CD14-positive monocyte (primary cell): Measurements from ENCODE around the gene UGT1A5. TPM values are rescaled to one million over a fixed set of nuclear protein-coding genes. Genes with fewer than 3 reads are reported as not detected.

ENCODE experiments used
- DNase-seq, 3 donors: peaks; one replicate each; pipeline ENCODE4 v3.0.0-alpha.2; 2011 to 2022
- H2AFZ ChIP-seq: 2 replicates; pipeline ENCODE4 v1.6.0; 2012; ENCODE audit warnings: mild to moderate bottlenecking, low read depth, low read length, inconsistent platforms; ENCODE audit not compliant: insufficient read depth, poor library complexity, severe bottlenecking
- H3K27ac ChIP-seq, 2 donors: 1 replicate in 1 of 2; 2 replicates in 1 of 2; pipeline ENCODE4 v1.5.1; 2012 to 2013; ENCODE audit warnings: low read length in 2 of 2, control low read depth in 1 of 2, inconsistent platforms in 1 of 2, low read depth in 1 of 2, mild to moderate bottlenecking in 1 of 2
- H3K27me3 ChIP-seq, 2 donors: one replicate each; pipeline versions ENCODE4 v1.6.0 to v1.6.1; 2011 to 2013; ENCODE audit warnings: low read length in 2 of 2; ENCODE audit not compliant: control insufficient read depth in 2 of 2, insufficient read depth in 2 of 2
- H3K36me3 ChIP-seq, 2 donors: replicated peaks in 1 of 2; 1 replicate in 1 of 2; 2 replicates in 1 of 2; pipeline versions ENCODE4 v1.5.1 to v1.6.1; 2012 to 2013; ENCODE audit warnings: low read length in 2 of 2, control low read depth in 1 of 2, inconsistent platforms in 1 of 2, mild to moderate bottlenecking in 1 of 2; ENCODE audit not compliant: insufficient read depth in 2 of 2, control insufficient read depth in 1 of 2
- H3K4me1 ChIP-seq, 2 donors: 1 replicate in 1 of 2; 2 replicates in 1 of 2; pipeline versions ENCODE4 v1.5.1 to v1.6.1; 2012 to 2013; ENCODE audit warnings: low read length in 2 of 2, control low read depth in 1 of 2, inconsistent platforms in 1 of 2, mild to moderate bottlenecking in 1 of 2, moderate library complexity in 1 of 2; ENCODE audit not compliant: insufficient read depth in 2 of 2, control insufficient read depth in 1 of 2
- H3K4me2 ChIP-seq: replicated peaks from 2 replicates; pipeline ENCODE3; 2012; ENCODE audit warnings: low read length, moderate library complexity, mild to moderate bottlenecking; ENCODE audit not compliant: poor library complexity, severe bottlenecking; ENCODE audit errors: extremely low read depth
- H3K4me3 ChIP-seq, 3 experiments: fragments of 200-600 bp in 1 of 3; sonication (generic) in 1 of 3; replicated peaks in 1 of 3; 1 replicate in 2 of 3; 2 replicates in 1 of 3; pipeline ENCODE4 v1.5.1; 2011 to 2013; ENCODE audit warnings: low read length in 3 of 3, mild to moderate bottlenecking in 3 of 3, control low read depth in 2 of 3, low read depth in 2 of 3, inconsistent platforms in 1 of 3, moderate library complexity in 1 of 3
- H3K79me2 ChIP-seq: 2 replicates; pipeline ENCODE4 v1.6.0; 2012; ENCODE audit warnings: mild to moderate bottlenecking, control low read depth, inconsistent platforms, low read length, moderate library complexity; ENCODE audit not compliant: insufficient read depth
- H3K9ac ChIP-seq: 2 replicates; pipeline ENCODE4 v1.6.0; 2017; ENCODE audit warnings: low read length, mild to moderate bottlenecking; ENCODE audit not compliant: insufficient read depth, poor library complexity, severe bottlenecking
- H3K9me3 ChIP-seq, 2 donors: replicated peaks in 1 of 2; 1 replicate in 1 of 2; 2 replicates in 1 of 2; pipeline versions ENCODE4 v1.5.1 to v1.6.1; 2012 to 2013; ENCODE audit warnings: low read length in 2 of 2, control low read depth in 1 of 2; ENCODE audit not compliant: control insufficient read depth in 1 of 2, insufficient read depth in 1 of 2
- H4K20me1 ChIP-seq: 2 replicates; pipeline ENCODE4 v1.6.0; 2012; ENCODE audit warnings: mild to moderate bottlenecking, low read length, control low read depth, moderate library complexity; ENCODE audit not compliant: insufficient read depth
- H3K27ac Mint-ChIP-seq, 7 donors: one replicate each; pipeline ENCODE4 v1.8.0; 2020; ENCODE audit warnings: mild to moderate bottlenecking in 7 of 7, mixed read lengths in 7 of 7, moderate library complexity in 6 of 7, inconsistent platforms in 2 of 7
- H3K27me3 Mint-ChIP-seq, 3 donors: one replicate each; pipeline ENCODE4 v1.8.0; 2021 to 2022; ENCODE audit warnings: low read depth in 3 of 3, mild to moderate bottlenecking in 3 of 3, mixed read lengths in 3 of 3, moderate library complexity in 3 of 3, inconsistent platforms in 1 of 3
- H3K36me3 Mint-ChIP-seq, 2 donors: one replicate each; pipeline ENCODE4 v1.8.0; 2020; ENCODE audit warnings: mixed read lengths in 2 of 2, inconsistent platforms in 1 of 2, mild to moderate bottlenecking in 1 of 2
- H3K4me1 Mint-ChIP-seq: one replicate; pipeline ENCODE4 v1.8.0; 2020; ENCODE audit warnings: mild to moderate bottlenecking, mixed read lengths
- H3K4me3 Mint-ChIP-seq, 2 donors: one replicate each; pipeline ENCODE4 v1.8.0; 2020; ENCODE audit warnings: mild to moderate bottlenecking in 2 of 2, mixed read lengths in 2 of 2, moderate library complexity in 1 of 2
- H3K9me3 Mint-ChIP-seq, 7 donors: one replicate each; pipeline ENCODE4 v1.8.0; 2020 to 2022; ENCODE audit warnings: mixed read lengths in 7 of 7, mild to moderate bottlenecking in 6 of 7, moderate library complexity in 6 of 7, inconsistent platforms in 2 of 7
- CTCF ChIP-seq: fragments of 200-600 bp; IDR thresholded peaks from one replicate; pipeline ENCODE4 v1.8.0; 2022; ENCODE audit warnings: antibody characterized with exemption, mild to moderate bottlenecking
- WGBS: methylation state at CpG from one replicate; pipeline ENCODE4 v1.1.5; 2013; ENCODE audit warnings: missing lambda C conversion rate; ENCODE audit not compliant: insufficient coverage; 5-methylcytosine and 5-hydroxymethylcytosine counted together
- intact Hi-C, 2 donors: fragments of 100-400 bp; cut with micrococcal nuclease; formaldehyde crosslinking; loops; one replicate each; pipeline versions ENCODE4 v1.15.0 to v1.15.1; 2023
- polyA plus RNA-seq, 3 donors: library from polyadenylated mRNA; depleted of rRNA in 1 of 3; unstranded in 2 of 3; stranded (reverse) in 1 of 3; fragments of 300-500 nt in 2 of 3; fragments of >200 nt in 1 of 3; fragmentation: Illumina TruSeq in 2 of 3; gene quantifications; 1 replicate in 2 of 3; 2 replicates in 1 of 3; pipeline ENCODE4 v1.2.3, GENCODE V29; 2012 to 2021

The UGT1A5 gene
- polyA plus RNA-seq, 3 donors: not detected

- Histone ChIP-seq H3K27ac (no peak overlapping the region), H3K27me3 (no peaks in the 10 kb centered on the region), H3K4me2 (no peak overlapping the region), H2AFZ (no peak overlapping the region), H3K9ac (no peak overlapping the region), H3K36me3 (no peaks in the 10 kb centered on the region), H3K79me2 (no peaks in the 10 kb centered on the region), H3K4me3 (no peak overlapping the region), H4K20me1 (no peaks in the 10 kb centered on the region), H3K4me1 (no peaks in the 10 kb centered on the region), H3K9me3 (no peaks in the 10 kb centered on the region)
- DNase-seq: no peak
- Mint-ChIP-seq H3K36me3 (no peaks in the 10 kb centered on the region), H3K27me3 (peaks cover 2 to 6% (median 4%) of the 10 kb centered on the region in 3 donors), H3K4me3 (no peak overlapping the region), H3K4me1 (no peaks in the 10 kb centered on the region), H3K27ac (no peak overlapping the region), H3K9me3 (peaks cover 0 to 4% (median 1%) of the 10 kb centered on the region in 7 donors)
- intact Hi-C loops: no loop called here
- WGBS: 77% methylated on average over 2 of the region's 3 CpGs
- TF ChIP-seq CTCF: no peak
These were observed 52.1 kb downstream of the UGT1A5 start for GRCh38 chr2:233764761-233765160.

- H3K4me1 Mint-ChIP-seq: no peaks in the 10 kb centered on the region
- Histone ChIP-seq H3K4me2 (no peak overlapping the region), H3K4me1 (no peaks in the 10 kb centered on the region), H3K4me3 (no peak overlapping the region), H3K36me3 (no peaks in the 10 kb centered on the region), H3K27ac (no peak overlapping the region), H3K9ac (no peak overlapping the region), H3K27me3 (no peaks in the 10 kb centered on the region), H2AFZ (no peak overlapping the region), H4K20me1 (no peaks in the 10 kb centered on the region), H3K9me3 (no peaks in the 10 kb centered on the region), H3K79me2 (no peaks in the 10 kb centered on the region)
- no peak overlapping the region for H3K27ac Mint-ChIP-seq
- no peak overlapping the region for H3K4me3 Mint-ChIP-seq
- 80% methylated on average over 1 of the region's 4 CpGs for WGBS
- peaks cover 5 to 6% (median 6%) of the 10 kb centered on the region in 3 donors for H3K27me3 Mint-ChIP-seq
- DNase-seq: no peak
- no peak for TF ChIP-seq CTCF
- H3K36me3 Mint-ChIP-seq: no peaks in the 10 kb centered on the region
- H3K9me3 Mint-ChIP-seq: peaks cover 0 to 5% (median 1%) of the 10 kb centered on the region in 7 donors
- intact Hi-C loops: no loop called here
These were observed 53.7 kb downstream of the UGT1A5 start for GRCh38 chr2:233766416-233766815.
